Stimulated activated CD4-positive, alpha-beta T cell treated with anti-CD3 and anti-CD28 coated beads, Interleukin-1b, Interleukin-23, amount 100 ng/mL, for 4 hours (primary cell): ENCODE measurements around the gene ABCB10.
"Not testable (repeated sequence)": the region's sequence is repeated elsewhere in the genome, so short reads cannot be mapped to it uniquely, and the experiment has no call there.

Experiments used
- DNase-seq, 2 donors: peaks; one replicate each; pipeline ENCODE4 v3.0.0-alpha.2; 2020; ENCODE audit warnings: low read depth in 2 of 2

ABCB10 gene

DNA sequence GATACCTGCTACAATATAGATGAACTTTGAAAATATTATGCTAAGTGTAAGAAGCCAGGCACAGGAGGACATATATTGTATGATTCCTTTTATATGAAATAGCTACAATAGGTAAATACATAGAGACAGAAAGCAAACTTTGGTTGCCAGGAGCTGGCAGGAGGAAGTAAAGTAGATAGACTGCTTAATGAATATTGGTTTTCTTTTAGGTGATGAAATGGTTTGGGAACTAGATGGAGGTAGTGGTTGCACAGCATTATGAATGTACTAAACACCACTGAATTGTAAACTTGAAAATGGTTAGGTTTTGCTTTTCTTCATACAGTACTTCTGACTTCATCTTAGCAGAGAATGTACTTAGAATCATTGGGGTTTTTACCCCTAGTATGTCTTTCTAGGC, 21.5 kb downstream of the ABCB10 start:
- DNase-seq = no peak

DNA sequence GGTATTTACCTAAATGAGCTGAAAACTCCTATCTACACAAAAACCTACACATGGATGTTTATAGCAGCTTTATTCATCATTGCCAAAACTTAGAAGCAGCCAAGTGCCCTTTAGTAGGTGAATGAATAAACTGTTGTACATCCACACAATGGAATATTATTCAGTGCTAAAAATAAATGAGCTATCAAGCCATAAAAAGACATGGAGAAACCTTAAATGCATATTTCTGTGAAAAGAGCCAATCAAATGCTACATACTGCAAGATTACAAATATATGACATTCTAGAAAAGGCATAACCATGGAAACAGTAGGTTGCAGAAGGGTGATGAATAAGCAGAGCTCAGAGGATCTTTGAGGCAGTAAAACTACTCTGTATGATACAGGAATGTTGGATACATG, 23.3 kb downstream of the ABCB10 start:
- no peak for DNase-seq

- DNase-seq = no peak
Measured at GRCh38 chr1:229531326-229531725, 27.2 kb downstream of the ABCB10 start.

DNA sequence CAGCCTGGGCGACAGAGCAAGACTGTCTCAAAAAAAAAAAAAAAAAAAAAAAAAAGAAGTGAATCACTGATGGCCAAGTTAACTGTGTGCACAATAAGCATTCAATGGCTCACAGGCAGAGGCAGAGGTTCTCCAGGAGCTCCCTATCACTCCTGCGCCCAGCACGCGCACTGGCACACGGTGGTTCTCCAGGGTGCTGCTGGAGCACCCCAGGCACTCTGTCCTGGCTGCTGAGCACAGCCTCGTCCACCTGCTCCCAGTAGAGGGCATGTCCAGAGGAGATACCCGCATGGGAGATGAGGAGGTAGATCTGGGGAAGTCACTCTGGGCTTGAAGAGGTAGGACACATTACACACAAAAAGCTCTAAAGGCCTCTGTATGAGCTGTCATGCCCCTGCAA, 28.9 kb downstream of the ABCB10 start:
- DNase-seq = no peak

GRCh38 chr1:229526695-229527094, 31.8 kb downstream of the ABCB10 start:
- DNase-seq = no peak

- no peak for DNase-seq
Measured at GRCh38 chr1:229523052-229523451, 35.5 kb downstream of the ABCB10 start.

DNA sequence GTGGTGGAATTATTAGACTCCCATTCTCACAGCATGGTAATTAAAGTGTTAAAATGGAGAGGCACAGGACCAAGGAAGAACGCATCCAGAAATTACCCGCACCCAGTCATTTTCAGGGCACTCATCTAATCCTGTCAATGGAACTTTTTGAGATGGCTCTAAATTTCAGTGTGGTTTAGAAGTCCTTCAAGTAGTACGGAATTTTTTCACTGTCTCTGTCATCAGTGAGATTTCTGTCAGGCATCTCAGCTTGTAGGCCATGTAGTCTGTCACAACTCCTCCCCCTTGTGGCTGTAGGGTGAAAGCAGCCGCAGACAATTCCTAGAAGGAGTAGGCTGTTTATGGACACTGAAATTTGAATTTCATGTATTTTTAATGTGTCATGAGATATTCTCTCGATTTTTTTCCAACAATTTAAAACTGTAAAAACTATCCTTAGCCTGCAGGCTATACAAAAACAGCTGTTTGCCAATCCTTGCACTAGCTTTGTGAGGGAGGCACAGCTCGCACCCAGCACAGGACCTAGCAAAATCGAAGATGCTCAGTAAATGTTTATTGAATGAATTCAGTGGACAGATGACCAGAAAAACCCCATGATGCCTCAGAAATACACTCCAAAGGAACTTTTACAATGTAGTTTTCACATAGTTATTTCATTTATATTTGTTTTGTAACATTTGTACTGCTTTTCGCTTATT, 43.8 kb downstream of the ABCB10 start:
- DNase-seq = peak; percentile 30 to 57

GRCh38 chr1:229511625-229512024, 46.9 kb downstream of the ABCB10 start:
- not testable (repeated sequence) for DNase-seq

GRCh38 chr1:229511201-229511600, 47.3 kb downstream of the ABCB10 start:
- DNase-seq = not testable (repeated sequence)

DNA sequence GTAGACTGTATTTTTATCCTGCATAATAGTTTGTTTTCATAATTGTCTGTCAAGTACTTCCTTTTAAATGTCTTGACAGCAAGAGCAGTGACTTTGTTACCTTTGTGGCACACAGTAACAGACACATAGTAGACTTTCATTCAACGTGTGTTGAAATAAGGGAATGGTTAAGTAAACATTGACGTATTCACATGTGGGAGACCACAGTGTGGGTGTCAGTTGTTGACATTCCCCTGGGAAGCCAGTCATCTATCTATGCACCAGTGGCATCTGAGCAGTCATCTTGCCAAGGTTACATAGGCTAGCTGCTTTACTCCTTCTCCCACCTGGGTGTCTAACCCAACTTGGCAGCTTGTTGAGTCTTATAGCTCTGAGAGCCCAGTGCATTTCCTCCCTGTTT, 48.9 kb downstream of the ABCB10 start:
- no peak for DNase-seq

GRCh38 chr1:229508823-229509337, 49.6 kb downstream of the ABCB10 start:
- no peak for DNase-seq

DNA sequence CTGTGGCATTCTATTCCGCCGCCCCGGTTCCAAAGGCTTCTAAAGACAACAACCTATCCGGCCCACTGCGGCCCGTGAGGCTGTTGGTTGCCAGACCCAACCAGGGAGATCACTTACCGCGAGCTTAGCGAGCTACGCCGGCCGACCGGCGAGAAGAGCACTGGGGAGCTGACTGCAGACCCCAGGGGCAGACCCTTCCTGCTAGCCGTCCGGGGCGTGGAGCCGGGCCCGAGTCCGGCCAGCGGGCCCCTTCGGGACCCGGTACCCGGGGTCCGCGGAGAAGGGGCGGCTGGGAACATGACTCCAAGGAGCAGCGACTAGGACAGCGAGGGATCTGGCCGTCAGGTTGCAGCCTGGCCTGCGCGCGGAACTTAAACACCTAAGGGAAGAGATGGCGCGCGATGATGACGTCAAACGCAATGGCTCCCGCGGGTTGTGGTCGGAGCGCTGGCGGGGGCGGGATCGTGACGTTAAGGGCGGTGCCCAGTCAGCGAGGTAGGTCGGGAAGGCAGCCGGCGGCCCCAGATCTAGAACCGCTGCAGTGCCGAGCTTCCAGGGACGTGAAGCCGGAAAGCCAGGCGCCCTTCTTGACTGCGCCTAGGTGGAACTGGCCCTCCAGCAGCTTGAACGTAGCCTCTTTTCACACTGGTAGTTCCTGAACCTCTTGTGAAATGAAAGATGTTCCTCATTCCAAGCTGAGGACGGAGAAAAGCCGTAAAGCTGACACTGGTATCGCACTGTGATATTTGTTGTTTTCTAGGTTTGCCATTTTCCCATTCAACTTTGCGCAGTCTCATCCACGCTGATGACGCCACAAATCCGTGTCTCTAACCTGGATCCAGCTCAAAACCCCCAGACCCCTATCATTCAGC, 50.3 kb downstream of the ABCB10 start, which contains the start of gene NUP133:
Gene NUP133 (minus strand): TSS at position 391 of the 872 bp plus-strand sequence. CDS start 92 bp downstream, at position 299.
- DNase-seq = peak; percentile 99

DNA sequence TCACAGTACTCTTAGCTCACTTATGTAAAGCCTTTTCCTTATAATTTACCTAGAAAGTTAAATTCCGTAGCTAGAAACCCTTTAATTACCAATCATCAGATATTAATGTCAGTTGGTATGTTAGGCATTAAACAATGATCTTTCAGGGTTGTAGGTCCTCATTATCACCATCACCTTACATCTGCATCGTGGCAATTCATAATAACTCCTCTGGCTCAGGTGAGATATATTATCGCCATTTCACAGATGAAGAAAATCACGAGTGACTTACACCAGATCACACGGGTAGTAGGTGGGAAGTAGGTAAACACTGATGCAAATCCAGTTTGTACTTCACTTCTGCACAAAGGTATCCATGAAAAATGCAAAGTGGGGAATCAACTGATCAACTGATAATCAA, 51.0 kb downstream of the ABCB10 start:
- DNase-seq = no peak

DNA sequence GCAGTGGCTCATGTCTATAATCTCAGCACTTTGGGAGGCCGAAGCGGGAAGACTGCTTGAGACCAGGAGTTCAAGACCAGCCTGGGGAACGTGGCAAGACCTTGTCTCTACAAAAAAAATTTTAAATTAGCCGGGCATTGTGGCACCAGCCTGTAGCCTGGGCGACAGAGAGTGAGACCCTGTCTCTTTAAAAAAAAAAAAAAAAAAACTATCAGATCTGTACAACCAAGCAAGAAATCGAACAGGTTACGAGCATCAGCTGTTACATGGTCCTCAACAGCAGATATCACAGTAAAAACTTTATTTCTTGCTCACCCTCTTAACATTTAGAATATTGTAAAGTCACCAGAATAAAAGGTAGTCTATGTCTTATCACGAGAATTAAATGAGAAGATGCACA, 51.9 kb downstream of the ABCB10 start:
- no peak for DNase-seq

GRCh38 chr1:229495782-229496181, 62.7 kb downstream of the ABCB10 start:
- DNase-seq = no peak

- no peak for DNase-seq
Measured at GRCh38 chr1:229487181-229487580, 71.3 kb downstream of the ABCB10 start.

DNA sequence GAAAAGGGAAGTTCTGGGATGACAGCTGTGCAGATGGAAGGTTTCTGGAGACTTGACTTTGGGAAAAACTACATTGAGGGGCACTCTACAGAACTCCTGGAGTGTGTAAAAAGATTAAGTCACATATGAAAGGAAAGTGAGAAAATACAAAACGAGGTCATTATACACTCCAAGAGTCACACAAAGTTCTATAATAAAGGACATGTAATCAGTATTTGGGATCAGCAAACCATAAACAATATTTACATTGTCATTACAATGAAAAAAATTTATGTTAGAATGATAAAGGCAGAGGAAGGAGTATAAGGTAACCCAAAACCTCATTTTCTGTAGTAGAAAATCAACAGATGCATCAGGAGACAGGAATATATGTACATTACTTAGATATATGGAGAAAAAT, 73.2 kb downstream of the ABCB10 start:
- DNase-seq = no peak

DNA sequence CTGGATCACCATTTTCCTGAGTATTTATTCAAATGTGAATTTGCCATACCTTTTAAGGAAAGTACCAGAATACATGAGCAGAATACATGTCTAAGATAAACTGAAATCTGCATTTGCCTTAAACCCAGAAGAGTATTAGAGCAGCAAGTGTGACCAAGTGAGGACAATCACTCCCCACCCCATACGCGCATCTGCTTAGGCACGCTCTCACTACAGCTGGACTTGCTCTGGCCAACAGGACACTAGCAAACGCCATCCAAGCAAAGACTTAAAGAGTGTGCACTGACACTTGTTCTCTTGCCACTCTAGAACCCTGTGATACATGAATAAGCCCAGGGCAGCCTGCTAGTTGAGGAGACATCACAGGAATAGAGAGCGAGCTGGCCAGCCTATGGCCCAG, 76.0 kb downstream of the ABCB10 start:
- DNase-seq = no peak

GRCh38 chr1:229480495-229480894, 78.0 kb downstream of the ABCB10 start:
- DNase-seq = no peak

DNA sequence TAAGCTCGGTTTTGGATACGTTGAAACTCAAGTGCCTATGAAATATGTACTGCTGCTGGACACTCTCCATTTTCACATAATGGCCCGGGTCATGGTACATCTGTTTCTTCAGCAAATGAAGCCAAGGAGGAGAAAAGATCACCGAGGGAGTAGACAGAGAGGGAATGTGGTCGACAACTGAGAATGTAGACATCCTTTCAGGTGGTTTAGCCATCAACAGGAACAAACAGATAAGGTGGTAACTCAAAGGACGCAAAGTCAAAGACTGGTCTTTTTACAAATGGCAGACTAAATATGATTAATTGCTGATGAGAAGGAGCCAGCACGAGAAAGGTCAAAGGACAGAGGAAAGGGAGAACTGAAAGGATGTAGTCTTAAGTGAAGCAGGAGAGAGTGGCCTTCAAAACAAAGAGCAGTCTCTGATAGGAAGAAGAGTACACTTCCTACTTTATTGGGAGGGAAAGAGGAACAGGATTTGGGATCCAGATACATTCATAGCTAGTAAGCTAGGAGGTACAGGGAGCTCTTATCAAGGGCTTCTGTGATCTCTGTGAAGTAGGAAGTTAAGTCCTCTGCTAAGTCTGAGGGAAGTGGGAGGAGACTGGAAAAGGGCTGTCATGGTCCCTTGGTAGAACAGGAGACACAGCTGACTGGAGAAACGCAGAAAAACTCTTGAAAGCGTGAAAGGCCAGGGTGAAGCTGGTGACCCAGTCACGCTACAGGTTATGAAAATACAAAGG, 78.7 kb downstream of the ABCB10 start:
- DNase-seq = no peak

GRCh38 chr1:229478852-229479251, 79.7 kb downstream of the ABCB10 start:
- DNase-seq = no peak

DNA sequence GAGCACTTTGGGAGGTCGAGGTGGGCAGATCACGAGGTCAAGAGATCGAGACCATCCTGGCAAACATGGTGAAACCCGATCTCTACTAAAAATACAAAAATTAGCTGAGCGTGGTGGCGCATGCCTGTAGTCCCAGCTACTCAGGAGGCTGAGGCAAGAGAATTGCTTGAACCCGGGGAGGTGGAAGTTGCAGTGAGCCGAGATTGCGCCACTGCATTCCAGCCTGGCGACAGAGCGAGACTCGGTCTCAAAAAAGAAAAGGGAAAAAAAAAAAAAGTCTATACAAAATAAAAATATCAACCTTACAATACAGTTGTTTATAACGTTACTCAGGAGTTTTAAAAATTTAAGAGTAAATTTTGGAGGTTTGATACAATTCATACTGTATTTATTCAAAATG, 82.6 kb downstream of the ABCB10 start:
- DNase-seq = not testable (repeated sequence)
